Uterus (tissue), 2 donors: ENCODE measurements around the gene WSCD2.

ENCODE experiments used
- POLR2A ChIP-seq, 2 donors: fragments of 450-650 bp; IDR thresholded peaks; one replicate each; pipeline ENCODE4 v1.6.1; 2016; ENCODE audit warnings: antibody characterized with exemption in 2 of 2, mild to moderate bottlenecking in 1 of 2, moderate library complexity in 1 of 2
- TF ChIP-seq, protein P1 (sequence below), 4 experiments: fragments of 200-600 bp in 2 of 4; fragments of 450-650 bp in 2 of 4; sonication (generic) in 2 of 4; IDR thresholded peaks; one replicate each; pipeline ENCODE4 v1.5.1; 2016 to 2019; ENCODE audit warnings: antibody characterized with exemption in 4 of 4, mild to moderate bottlenecking in 2 of 4, moderate library complexity in 1 of 4

DNA sequence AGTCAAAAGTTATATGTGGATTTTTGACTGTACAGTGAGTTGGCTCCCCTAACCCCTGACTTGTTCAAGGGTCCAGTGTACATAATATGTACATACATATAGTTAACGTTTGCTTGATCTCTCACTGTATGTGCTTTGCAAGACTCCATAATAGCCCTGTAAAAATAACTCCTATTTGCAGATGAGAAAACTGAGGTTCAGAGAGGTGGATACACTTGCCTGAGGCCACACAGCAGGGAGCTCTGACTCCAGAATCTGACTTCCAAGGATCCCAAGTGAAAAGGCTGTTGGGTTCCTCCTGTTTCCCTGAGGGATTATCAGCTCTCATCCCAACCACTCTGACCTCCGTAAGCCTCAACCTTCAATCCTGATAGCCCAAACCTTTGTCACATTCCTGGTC, 168.3 kb downstream of the WSCD2 start:
- TF ChIP-seq, protein P1, sequence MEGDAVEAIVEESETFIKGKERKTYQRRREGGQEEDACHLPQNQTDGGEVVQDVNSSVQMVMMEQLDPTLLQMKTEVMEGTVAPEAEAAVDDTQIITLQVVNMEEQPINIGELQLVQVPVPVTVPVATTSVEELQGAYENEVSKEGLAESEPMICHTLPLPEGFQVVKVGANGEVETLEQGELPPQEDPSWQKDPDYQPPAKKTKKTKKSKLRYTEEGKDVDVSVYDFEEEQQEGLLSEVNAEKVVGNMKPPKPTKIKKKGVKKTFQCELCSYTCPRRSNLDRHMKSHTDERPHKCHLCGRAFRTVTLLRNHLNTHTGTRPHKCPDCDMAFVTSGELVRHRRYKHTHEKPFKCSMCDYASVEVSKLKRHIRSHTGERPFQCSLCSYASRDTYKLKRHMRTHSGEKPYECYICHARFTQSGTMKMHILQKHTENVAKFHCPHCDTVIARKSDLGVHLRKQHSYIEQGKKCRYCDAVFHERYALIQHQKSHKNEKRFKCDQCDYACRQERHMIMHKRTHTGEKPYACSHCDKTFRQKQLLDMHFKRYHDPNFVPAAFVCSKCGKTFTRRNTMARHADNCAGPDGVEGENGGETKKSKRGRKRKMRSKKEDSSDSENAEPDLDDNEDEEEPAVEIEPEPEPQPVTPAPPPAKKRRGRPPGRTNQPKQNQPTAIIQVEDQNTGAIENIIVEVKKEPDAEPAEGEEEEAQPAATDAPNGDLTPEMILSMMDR (IDR thresholded peaks at IDR 0.05) = no peak
- no peak for TF ChIP-seq POLR2A (IDR thresholded peaks at IDR 0.05)
